Measurements from ENCODE around the gene SYT7.

SYT7 gene

GRCh38 chr11:61579676-61580270 is 1.1 kb downstream of the SYT7 start:
- DNase-seq = no peak

- no peak for DNase-seq
These were observed 1.8 kb downstream of the SYT7 start for GRCh38 chr11:61578819-61579675.

- no peak for DNase-seq
These were observed 3.3 kb downstream of the SYT7 start for GRCh38 chr11:61577383-61578118.

GRCh38 chr11:61575886-61576861 is 4.7 kb downstream of the SYT7 start:
- no peak for DNase-seq

GRCh38 chr11:61574611-61575010 is 6.3 kb downstream of the SYT7 start:
- no peak for DNase-seq

- no peak for DNase-seq
These were observed 8.0 kb downstream of the SYT7 start for GRCh38 chr11:61572913-61573312.

DNA sequence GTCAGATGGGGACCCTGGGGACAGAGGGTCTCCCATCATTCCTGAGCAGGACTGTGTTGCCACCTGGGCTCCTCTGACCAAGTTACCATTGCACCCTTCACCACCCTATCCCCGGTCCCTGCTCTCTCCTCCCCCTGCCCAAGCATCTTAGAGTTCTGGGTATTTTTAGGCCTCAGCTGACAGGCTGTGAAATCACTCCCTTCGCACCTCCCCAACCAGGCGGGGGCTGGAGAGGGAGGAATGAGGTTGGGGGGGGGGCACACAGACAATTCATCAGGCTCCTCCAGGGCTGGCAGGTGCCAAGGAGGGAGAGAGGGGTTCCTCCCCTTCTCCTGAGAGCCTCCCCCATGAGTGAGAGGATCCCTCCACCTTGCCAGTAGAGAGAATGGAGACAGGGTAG is 9.0 kb downstream of the SYT7 start:
- no peak for DNase-seq

- DNase-seq = no peak
These were observed 9.5 kb downstream of the SYT7 start for GRCh38 chr11:61571337-61571736.

- DNase-seq = no peak
These were observed 11.2 kb downstream of the SYT7 start for GRCh38 chr11:61569701-61570100.

DNA sequence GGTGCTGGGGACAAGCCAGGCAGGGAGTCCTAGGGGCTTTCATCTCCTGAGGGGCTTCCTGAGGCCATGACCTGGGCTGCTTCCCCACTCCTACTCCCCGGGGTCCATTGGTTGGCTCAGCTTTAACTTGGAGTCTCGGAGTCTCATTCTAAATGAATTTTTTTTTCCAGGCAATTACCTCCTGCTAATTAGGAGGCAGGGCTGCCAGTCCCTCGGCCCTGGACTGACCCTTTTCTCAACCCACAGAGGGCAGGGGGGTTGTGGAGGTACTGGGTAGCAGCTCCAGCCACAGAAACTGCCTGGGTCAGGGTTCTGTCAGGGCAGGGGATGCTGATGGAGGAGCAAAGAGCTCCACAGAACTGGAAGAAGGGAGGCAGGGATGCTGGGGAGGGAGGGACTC is 11.9 kb downstream of the SYT7 start:
- DNase-seq = no peak

DNA sequence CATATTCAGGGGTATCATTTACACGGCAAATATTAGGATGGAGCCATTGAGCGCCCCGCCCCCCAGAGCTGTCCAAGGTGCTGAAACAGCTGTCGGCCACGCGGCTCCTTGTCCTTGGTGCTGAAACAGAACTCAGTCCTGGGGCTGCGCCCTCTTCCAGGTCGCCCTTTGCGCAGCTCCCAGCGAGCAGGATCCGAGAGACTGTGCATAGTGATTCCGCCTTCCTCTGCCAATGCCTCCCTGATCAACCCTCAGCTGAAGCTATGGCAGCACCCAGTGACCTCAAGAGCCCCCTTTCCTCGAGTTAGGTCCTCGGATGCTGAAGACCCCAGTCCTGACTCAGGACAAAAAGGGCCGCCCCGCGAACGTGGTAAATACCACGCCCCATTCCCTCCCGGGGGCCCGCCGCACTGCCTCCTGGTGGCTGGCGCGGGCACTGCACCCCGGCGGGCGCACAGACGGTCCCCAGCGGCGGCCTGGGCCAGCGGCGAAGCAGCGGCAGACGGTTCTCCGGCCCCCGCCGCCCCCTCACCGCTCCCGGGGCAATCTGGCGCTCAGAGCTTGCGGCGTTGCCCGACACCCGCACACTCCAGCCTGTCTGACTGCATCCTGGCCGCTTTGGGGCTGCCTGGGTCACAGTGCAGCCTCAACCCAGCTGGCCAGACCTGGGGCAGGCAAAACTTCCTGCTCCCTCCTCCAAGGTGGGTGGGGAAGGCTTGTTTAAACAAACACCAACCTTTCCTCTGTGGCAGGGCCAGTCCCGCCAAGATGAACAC is 13.4 kb downstream of the SYT7 start:
- peak; percentile 36 to 55 (median 50) for DNase-seq

DNA sequence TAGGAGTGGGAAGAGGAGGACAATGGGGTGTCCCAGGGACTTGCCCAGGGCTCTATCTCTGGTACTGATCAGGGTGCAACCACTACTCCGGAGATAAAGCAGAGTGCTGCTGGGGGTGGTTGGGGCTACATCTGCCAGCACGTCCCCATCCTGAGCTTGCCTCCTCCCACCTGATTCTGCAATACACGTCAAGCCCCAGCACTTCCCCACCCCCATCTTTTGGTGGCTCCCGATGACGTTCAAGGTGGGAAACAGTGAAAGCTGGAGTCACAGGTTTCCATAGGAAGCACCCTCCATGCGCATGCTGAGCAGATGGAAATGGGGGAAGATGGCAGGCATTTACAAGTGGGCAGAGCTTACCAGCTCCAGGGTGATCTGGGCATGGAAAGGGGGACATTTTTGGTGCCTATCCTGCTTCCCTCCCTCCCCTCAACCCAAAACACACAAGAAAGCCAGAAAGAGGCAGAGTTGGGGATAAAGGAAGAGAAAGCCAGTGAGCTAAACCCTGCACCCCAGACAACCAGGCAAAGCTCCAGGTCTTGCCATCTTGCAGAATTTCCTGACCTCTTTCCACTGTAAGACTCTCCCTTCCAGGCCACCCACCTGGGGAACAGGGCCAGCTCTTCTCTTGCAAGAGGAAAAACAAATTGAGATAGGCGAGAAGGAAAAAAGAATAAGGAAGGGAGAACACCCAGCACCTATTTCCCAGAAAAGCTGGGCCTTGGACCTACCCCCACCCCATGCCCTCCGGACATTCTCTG is 15.8 kb downstream of the SYT7 start:
- DNase-seq = no peak

DNA sequence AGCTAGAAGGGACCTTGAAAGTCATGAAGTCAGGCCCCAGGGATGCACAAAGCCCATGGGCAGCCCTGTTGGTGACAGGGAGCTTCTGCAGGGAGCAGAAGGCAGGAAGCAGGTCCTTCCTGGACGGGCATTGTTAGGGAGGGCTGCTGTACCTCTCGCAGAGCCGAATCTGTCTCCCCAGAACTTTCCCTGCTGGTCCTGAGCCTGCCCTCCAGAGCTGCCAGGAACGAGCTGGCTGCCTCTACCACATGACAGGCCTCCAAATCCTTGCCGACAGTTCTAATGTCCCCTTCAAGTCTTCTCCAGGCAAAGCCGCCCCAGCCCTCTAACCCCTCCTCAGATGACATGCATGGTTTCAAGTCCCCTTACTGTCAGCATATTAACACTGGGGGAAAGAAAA is 20.1 kb downstream of the SYT7 start:
- DNase-seq = no peak

GRCh38 chr11:61556621-61557020 is 24.3 kb downstream of the SYT7 start:
- no peak for DNase-seq

DNA sequence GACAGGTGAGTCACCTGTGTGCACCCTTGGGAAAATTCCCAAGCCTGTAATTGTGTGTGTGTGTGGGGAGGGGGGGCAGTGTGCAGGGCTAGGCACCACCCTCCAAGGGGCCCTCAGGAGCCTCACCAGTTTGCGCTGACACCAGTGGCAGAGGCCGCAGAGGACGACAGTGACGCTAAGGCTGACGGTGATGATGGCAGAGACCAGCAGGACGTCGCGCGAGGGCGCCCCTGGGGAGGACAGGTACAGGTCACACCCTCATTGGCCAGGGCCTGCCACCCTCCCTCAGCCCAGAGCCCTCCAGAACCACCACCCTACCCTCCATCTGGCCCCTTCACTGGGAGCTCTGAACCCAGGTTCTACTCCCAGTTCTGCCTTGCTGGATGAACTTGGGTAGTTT is 24.9 kb downstream of the SYT7 start:
- no peak for DNase-seq

- DNase-seq = no peak
These were observed 25.6 kb downstream of the SYT7 start for GRCh38 chr11:61555051-61555969.

GRCh38 chr11:61554172-61554988 is 26.5 kb downstream of the SYT7 start:
- no peak for DNase-seq

DNA sequence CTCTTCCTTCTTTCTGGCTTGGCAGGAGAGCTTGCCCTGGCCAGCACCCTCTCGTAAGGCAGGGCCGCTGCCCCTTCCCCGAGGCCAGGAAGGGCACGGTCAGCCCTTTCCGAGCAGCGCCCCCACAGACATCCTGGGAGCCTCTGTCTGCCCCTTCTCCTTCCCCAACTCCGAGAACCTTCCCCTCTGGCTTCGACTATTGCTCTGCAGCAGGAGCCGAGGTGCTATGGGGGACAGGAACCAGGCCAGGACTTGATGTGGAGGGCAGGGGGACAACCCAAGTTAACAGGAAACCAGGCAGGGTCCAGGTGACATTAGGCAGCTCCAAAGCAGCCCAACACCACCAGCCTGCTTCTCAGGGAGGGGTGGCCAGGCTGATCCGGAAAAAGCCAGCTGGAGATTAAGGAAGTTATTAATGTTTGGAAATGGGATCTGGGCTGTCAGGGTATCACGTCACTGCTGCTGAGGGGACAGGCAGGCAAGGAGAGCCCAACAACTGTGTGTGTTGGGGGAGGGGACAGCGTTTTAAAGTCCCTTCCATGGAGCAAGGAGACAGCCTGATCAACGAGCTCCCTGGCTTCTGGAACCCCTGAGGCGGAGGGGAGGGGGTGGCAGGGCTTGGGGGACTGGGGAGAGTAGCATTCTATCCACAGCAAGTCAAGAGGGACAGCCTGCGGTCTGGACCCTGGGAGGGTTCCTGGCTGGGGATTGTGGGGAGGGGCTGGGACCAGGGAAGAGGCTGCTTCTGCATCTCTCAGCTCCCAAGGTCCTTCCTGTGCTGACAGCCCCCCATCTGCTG is 27.3 kb downstream of the SYT7 start:
- no peak for DNase-seq
